ENCODE results near the gene UGT8. TPM values are rescaled to one million over a fixed set of nuclear protein-coding genes. Genes with fewer than 3 reads are reported as not detected.

The UGT8 gene
- polyA plus RNA-seq, 1 donor from 2014 or later = 0.73 TPM

DNA sequence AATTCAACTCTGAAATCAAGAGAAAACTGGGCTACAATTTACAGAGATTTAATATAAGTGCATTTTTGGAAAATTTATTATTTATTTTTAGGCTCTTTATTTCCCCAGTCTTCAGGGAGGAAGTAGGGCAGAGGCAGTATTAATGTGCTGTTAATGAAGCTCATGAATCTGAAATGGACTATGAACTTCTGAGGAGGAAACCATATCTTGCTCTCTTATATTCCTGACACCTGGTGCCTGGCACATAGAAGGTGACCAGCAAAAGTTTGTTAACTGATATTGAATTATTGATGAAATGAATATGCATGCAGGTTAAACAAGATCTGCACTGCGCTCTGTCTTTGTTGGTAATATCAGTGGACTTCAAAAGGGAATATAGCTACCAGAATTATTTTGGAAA lies 55.1 kb downstream of the UGT8 start:
- no peaks in the 10 kb centered on the region for H3K79me2 ChIP-seq (replicated peaks; ENCODE audit: insufficient read depth, low read length)
- no peaks in the 10 kb centered on the region for H3K9me3 ChIP-seq (ENCODE audit: low read length)
- H3K9me2 ChIP-seq (ENCODE audit: insufficient read depth, low read length) = no peaks in the 10 kb centered on the region
- no peaks in the 10 kb centered on the region for H3K36me3 ChIP-seq (ENCODE audit: insufficient read depth, low read length)
- no peak overlapping the region for H3K4me2 ChIP-seq (ENCODE audit: low read length)
- TF ChIP-seq TAF1 (IDR thresholded peaks at IDR 0.05; ENCODE audit: low read depth) (no peak), SMC3 (conservative IDR thresholded peaks at IDR 0.05; ENCODE audit: poor library complexity) (no peak), EZH2 (IDR thresholded peaks at IDR 0.05; ENCODE audit: borderline replicate concordance, insufficient read depth, low read length, poor library complexity, severe bottlenecking) (no peak), POLR2AphosphoS5 (IDR thresholded peaks at IDR 0.05) (no peak), RAD21 (conservative IDR thresholded peaks at IDR 0.05) (no peak), EP300 (conservative IDR thresholded peaks at IDR 0.05; ENCODE audit: poor library complexity, severe bottlenecking) (no peak), MXI1 (conservative IDR thresholded peaks at IDR 0.05; ENCODE audit: poor library complexity, severe bottlenecking) (no peak)
- TF ChIP-seq, protein P1, sequence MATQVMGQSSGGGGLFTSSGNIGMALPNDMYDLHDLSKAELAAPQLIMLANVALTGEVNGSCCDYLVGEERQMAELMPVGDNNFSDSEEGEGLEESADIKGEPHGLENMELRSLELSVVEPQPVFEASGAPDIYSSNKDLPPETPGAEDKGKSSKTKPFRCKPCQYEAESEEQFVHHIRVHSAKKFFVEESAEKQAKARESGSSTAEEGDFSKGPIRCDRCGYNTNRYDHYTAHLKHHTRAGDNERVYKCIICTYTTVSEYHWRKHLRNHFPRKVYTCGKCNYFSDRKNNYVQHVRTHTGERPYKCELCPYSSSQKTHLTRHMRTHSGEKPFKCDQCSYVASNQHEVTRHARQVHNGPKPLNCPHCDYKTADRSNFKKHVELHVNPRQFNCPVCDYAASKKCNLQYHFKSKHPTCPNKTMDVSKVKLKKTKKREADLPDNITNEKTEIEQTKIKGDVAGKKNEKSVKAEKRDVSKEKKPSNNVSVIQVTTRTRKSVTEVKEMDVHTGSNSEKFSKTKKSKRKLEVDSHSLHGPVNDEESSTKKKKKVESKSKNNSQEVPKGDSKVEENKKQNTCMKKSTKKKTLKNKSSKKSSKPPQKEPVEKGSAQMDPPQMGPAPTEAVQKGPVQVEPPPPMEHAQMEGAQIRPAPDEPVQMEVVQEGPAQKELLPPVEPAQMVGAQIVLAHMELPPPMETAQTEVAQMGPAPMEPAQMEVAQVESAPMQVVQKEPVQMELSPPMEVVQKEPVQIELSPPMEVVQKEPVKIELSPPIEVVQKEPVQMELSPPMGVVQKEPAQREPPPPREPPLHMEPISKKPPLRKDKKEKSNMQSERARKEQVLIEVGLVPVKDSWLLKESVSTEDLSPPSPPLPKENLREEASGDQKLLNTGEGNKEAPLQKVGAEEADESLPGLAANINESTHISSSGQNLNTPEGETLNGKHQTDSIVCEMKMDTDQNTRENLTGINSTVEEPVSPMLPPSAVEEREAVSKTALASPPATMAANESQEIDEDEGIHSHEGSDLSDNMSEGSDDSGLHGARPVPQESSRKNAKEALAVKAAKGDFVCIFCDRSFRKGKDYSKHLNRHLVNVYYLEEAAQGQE (IDR thresholded peaks at IDR 0.05; ENCODE audit: borderline replicate concordance) = no peak
- TF ChIP-seq, protein P2, sequence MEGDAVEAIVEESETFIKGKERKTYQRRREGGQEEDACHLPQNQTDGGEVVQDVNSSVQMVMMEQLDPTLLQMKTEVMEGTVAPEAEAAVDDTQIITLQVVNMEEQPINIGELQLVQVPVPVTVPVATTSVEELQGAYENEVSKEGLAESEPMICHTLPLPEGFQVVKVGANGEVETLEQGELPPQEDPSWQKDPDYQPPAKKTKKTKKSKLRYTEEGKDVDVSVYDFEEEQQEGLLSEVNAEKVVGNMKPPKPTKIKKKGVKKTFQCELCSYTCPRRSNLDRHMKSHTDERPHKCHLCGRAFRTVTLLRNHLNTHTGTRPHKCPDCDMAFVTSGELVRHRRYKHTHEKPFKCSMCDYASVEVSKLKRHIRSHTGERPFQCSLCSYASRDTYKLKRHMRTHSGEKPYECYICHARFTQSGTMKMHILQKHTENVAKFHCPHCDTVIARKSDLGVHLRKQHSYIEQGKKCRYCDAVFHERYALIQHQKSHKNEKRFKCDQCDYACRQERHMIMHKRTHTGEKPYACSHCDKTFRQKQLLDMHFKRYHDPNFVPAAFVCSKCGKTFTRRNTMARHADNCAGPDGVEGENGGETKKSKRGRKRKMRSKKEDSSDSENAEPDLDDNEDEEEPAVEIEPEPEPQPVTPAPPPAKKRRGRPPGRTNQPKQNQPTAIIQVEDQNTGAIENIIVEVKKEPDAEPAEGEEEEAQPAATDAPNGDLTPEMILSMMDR (IDR thresholded peaks at IDR 0.05; ENCODE audit: poor library complexity, severe bottlenecking) = no peak
- H4K20me1 ChIP-seq (ENCODE audit: insufficient read depth) = no peaks in the 10 kb centered on the region
- H3K27ac ChIP-seq (ENCODE audit: low read length) = no peak overlapping the region
- no peak overlapping the region for H2AFZ ChIP-seq (ENCODE audit: low read depth, low read length)
- no peaks in the 10 kb centered on the region for H3K27me3 ChIP-seq (ENCODE audit: insufficient read depth, low read depth, low read length)
- no peak overlapping the region for H3K9ac ChIP-seq (ENCODE audit: low read length)
- H3F3A ChIP-seq (ENCODE audit: insufficient read depth, low read length, poor library complexity, severe bottlenecking) = no peaks in the 10 kb centered on the region
- H3K4me3 ChIP-seq (ENCODE audit: low read length) = no peak overlapping the region

DNA sequence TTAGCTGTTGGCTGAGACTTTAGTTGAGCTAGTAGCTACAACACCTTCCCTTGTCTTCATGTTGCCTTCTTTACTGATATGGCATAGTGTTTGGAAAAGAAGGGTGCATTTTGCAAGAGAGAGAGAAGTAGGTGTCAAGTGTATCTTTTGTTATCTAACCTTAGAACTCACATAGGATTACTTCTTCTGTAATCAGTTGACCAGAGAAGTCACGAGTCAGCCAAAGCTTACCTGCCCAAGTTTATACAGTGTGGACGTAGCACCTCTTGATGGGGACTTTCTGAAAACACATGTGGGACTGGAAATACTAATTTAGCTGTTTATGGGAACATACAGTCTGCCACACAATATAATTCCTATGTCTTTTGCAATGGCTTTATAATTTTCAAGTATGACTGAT lies 56.0 kb downstream of the UGT8 start:
- no peaks in the 10 kb centered on the region for H3K9me2 ChIP-seq (ENCODE audit: insufficient read depth, low read length)
- TF ChIP-seq TAF1 (IDR thresholded peaks at IDR 0.05; ENCODE audit: low read depth) = no peak
- H3K79me2 ChIP-seq (replicated peaks; ENCODE audit: insufficient read depth, low read length) = no peaks in the 10 kb centered on the region
- H3K27ac ChIP-seq (ENCODE audit: low read length) = no peak overlapping the region
- H3K9ac ChIP-seq (ENCODE audit: low read length) = no peak overlapping the region
- no peaks in the 10 kb centered on the region for H3K27me3 ChIP-seq (ENCODE audit: insufficient read depth, low read depth, low read length)
- no peaks in the 10 kb centered on the region for H4K20me1 ChIP-seq (ENCODE audit: insufficient read depth)
- no peak overlapping the region for H3K4me2 ChIP-seq (ENCODE audit: low read length)
- H3K36me3 ChIP-seq (ENCODE audit: insufficient read depth, low read length) = no peaks in the 10 kb centered on the region
- H3F3A ChIP-seq (ENCODE audit: insufficient read depth, low read length, poor library complexity, severe bottlenecking) = no peaks in the 10 kb centered on the region
- no peak overlapping the region for H3K4me3 ChIP-seq (ENCODE audit: low read length)
- H3K9me3 ChIP-seq (ENCODE audit: low read length) = no peaks in the 10 kb centered on the region
- no peak overlapping the region for H2AFZ ChIP-seq (ENCODE audit: low read depth, low read length)

DNA sequence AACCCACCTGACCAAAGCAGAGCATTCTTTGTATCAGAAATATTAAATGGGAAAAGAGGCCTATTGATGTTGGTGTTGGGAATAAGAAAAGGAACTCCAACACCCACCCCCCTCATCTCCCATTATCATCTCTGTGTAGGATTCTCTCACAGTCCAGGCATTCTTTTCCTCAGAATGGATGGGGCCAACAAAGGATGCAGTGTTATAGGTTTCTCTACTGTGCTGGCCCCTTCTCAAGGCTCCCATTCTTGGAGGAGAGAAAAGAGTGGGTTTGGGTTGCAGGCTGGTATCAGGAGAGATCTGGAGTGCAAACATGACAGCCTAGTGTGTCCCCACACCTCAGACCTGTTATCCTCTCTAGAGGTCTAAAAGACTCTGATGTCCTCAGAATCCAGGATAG lies 59.6 kb downstream of the UGT8 start:
- Histone ChIP-seq H3K36me3 (ENCODE audit: insufficient read depth, low read length) (no peaks in the 10 kb centered on the region), H3K9me3 (ENCODE audit: low read length) (no peaks in the 10 kb centered on the region), H3K79me2 (replicated peaks; ENCODE audit: insufficient read depth, low read length) (no peaks in the 10 kb centered on the region), H2AFZ (ENCODE audit: low read depth, low read length) (no peak overlapping the region), H3K27ac (ENCODE audit: low read length) (no peak overlapping the region), H3K9ac (ENCODE audit: low read length) (no peak overlapping the region), H3K4me2 (ENCODE audit: low read length) (no peak overlapping the region), H3K9me2 (ENCODE audit: insufficient read depth, low read length) (no peaks in the 10 kb centered on the region), H4K20me1 (ENCODE audit: insufficient read depth) (no peaks in the 10 kb centered on the region), H3K4me3 (ENCODE audit: low read length) (no peak overlapping the region), H3K27me3 (ENCODE audit: insufficient read depth, low read depth, low read length) (no peaks in the 10 kb centered on the region), H3F3A (ENCODE audit: insufficient read depth, low read length, poor library complexity, severe bottlenecking) (no peaks in the 10 kb centered on the region)
- no peak for TF ChIP-seq EP300 (conservative IDR thresholded peaks at IDR 0.05; ENCODE audit: poor library complexity, severe bottlenecking)
- TF ChIP-seq, protein P1 (IDR thresholded peaks at IDR 0.05; ENCODE audit: borderline replicate concordance) = no peak
- no peak for TF ChIP-seq SMC3 (conservative IDR thresholded peaks at IDR 0.05; ENCODE audit: poor library complexity)
- TF ChIP-seq POLR2AphosphoS5 (IDR thresholded peaks at IDR 0.05) = no peak
- TF ChIP-seq RAD21 (conservative IDR thresholded peaks at IDR 0.05) = no peak
- no peak for TF ChIP-seq TAF1 (IDR thresholded peaks at IDR 0.05; ENCODE audit: low read depth)
- TF ChIP-seq, protein P2 (IDR thresholded peaks at IDR 0.05; ENCODE audit: poor library complexity, severe bottlenecking) = no peak
- no peak for TF ChIP-seq MXI1 (conservative IDR thresholded peaks at IDR 0.05; ENCODE audit: poor library complexity, severe bottlenecking)
- TF ChIP-seq EZH2 (IDR thresholded peaks at IDR 0.05; ENCODE audit: borderline replicate concordance, insufficient read depth, low read length, poor library complexity, severe bottlenecking) = no peak

Data from neural cell (in vitro differentiated cells).